BJ (cell line): ENCODE measurements around the gene HTT. TPM values are rescaled to one million over a fixed set of nuclear protein-coding genes. Genes with fewer than 3 reads are reported as not detected.

Source experiments
- CTCF ChIA-PET: fragments of 350-600 bp; formaldehyde crosslinking; extraction: SDS; loops from one replicate; lab custom pipeline; 2021; ENCODE audit warnings: antibody characterized with exemption, inconsistent platforms; lab: Yijun Ruan, JAX
- POLR2A ChIA-PET: fragments of 300-600 bp; sonication (Branson Sonifier 250); formaldehyde crosslinking; extraction: SDS; loops from one replicate; lab custom pipeline; 2021; ENCODE audit warnings: antibody characterized with exemption; lab: Charles Lee
- DNase-seq: peaks from one replicate; pipeline ENCODE4 v3.0.0-alpha.2; 2011; ENCODE audit warnings: low read depth
- H3K27me3 ChIP-seq: 2 replicates; pipeline ENCODE4 v1.6.0; 2011; ENCODE audit warnings: low read length; ENCODE audit not compliant: control insufficient read depth, insufficient read depth
- H3K36me3 ChIP-seq: 2 replicates; pipeline ENCODE4 v1.5.1; 2011; ENCODE audit warnings: low read length; ENCODE audit not compliant: control insufficient read depth, insufficient read depth
- H3K4me3 ChIP-seq: 2 replicates; pipeline ENCODE4 v1.5.1; 2011; ENCODE audit warnings: low read depth, mild to moderate bottlenecking, control low read depth, low read length
- CTCF ChIP-seq: IDR thresholded peaks from 2 replicates; pipeline ENCODE4 v1.5.1; 2011; ENCODE audit warnings: low read depth, mild to moderate bottlenecking, control low read depth, inconsistent platforms, low read length, moderate library complexity; ENCODE audit not compliant: insufficient read depth
- polyA plus RNA-seq: library from polyadenylated mRNA; depleted of rRNA; stranded (reverse); fragments of >200 nt; gene quantifications from 2 replicates; pipeline ENCODE4 v1.2.3, GENCODE V29; 2011

The HTT gene
- polyA plus RNA-seq, 1 experiment: 13.6 TPM

- no peak for TF ChIP-seq CTCF
- Histone ChIP-seq H3K27me3 (no peaks in the 10 kb centered on the region), H3K36me3 (peaks cover 3% of the 10 kb centered on the region; the same call in 1 of the 2 replicates), H3K4me3 (no peak overlapping the region)
- POLR2A ChIA-PET: no interaction called here
- no peak for DNase-seq
- CTCF ChIA-PET: interaction anchor here (0.8 to 8.4 kb wide), 12 partner anchors 11 to 372 kb away, joined by 3 to 67 read pairs (median 6); partner anchors contain the start of gene HGFAC
Observed at GRCh38 chr4:3108211-3108610, 33.7 kb downstream of the HTT start.

- Histone ChIP-seq H3K36me3 (peaks cover 9% of the 10 kb centered on the region), H3K27me3 (no peaks in the 10 kb centered on the region), H3K4me3 (no peak overlapping the region)
- ChIA-PET POLR2A (no interaction called here), CTCF (interaction anchor here (8.4 kb wide), 1 partner anchor 10 kb away, joined by 67 read pairs; no protein-coding TSS in a partner anchor)
- no peak for DNase-seq
- no peak for TF ChIP-seq CTCF
Observed at GRCh38 chr4:3111461-3111860, 37.0 kb downstream of the HTT start.

GRCh38 chr4:3112201-3112600 is 37.7 kb downstream of the HTT start:
- Histone ChIP-seq H3K27me3 (no peaks in the 10 kb centered on the region), H3K36me3 (peaks cover 9% of the 10 kb centered on the region), H3K4me3 (no peak overlapping the region)
- DNase-seq: no peak
- POLR2A ChIA-PET: no interaction called here
- no peak for TF ChIP-seq CTCF
- CTCF ChIA-PET: interaction anchor here (1.0 to 8.4 kb wide), 3 partner anchors 9 to 369 kb away, joined by 3 to 67 read pairs (median 4); no protein-coding TSS in a partner anchor

GRCh38 chr4:3112609-3113469 is 38.4 kb downstream of the HTT start:
- POLR2A ChIA-PET: interaction anchor here (0.7 kb wide), 1 partner anchor 68 kb away, joined by 3 read pairs; no protein-coding TSS in a partner anchor
- TF ChIP-seq CTCF: no peak
- DNase-seq: no peak
- Histone ChIP-seq H3K27me3 (no peaks in the 10 kb centered on the region), H3K4me3 (no peak overlapping the region), H3K36me3 (peaks cover 10% of the 10 kb centered on the region)
- CTCF ChIA-PET: interaction anchor here (0.5 to 8.4 kb wide), 4 partner anchors 9 to 368 kb away, joined by 3 to 67 read pairs (median 4); no protein-coding TSS in a partner anchor

- ChIA-PET POLR2A (no interaction called here), CTCF (interaction anchor here (3.3 kb wide), 1 partner anchor 8 kb away, joined by 15 read pairs; no protein-coding TSS in a partner anchor)
- Histone ChIP-seq H3K27me3 (no peaks in the 10 kb centered on the region), H3K36me3 (peaks cover 10% of the 10 kb centered on the region), H3K4me3 (no peak overlapping the region)
- DNase-seq: no peak
- TF ChIP-seq CTCF: no peak
Observed at GRCh38 chr4:3114377-3114776, 39.9 kb downstream of the HTT start.
